Smooth muscle cell (in vitro differentiated cells): ENCODE measurements around the gene RREB1. TPM values are rescaled to one million over a fixed set of nuclear protein-coding genes. Genes with fewer than 3 reads are reported as not detected.

ENCODE experiments used
- DNase-seq: peaks from one replicate; lab custom pipeline; 2025; ENCODE audit not compliant: unreplicated experiment; lab: John Stamatoyannopoulos, UW
- H2AFZ ChIP-seq: fragments of 200-600 bp; sonication (generic); 2 replicates; pipeline ENCODE4 v1.6.0; 2016; ENCODE audit warnings: antibody characterized with exemption, low read depth, mild to moderate bottlenecking
- H3F3A ChIP-seq: fragments of 200-600 bp; sonication (generic); 2 replicates; pipeline ENCODE4 v1.6.0; 2017; ENCODE audit warnings: antibody characterized with exemption, low read depth
- H3K27ac ChIP-seq: fragments of 200-600 bp; sonication (generic); 2 replicates; pipeline ENCODE4 v1.5.1; 2016; ENCODE audit warnings: low read depth, mild to moderate bottlenecking
- H3K27me3 ChIP-seq: fragments of 200-600 bp; sonication (generic); 2 replicates; pipeline ENCODE4 v1.6.1; 2016; ENCODE audit warnings: low read depth, mild to moderate bottlenecking
- H3K36me3 ChIP-seq: fragments of 200-600 bp; sonication (generic); 2 replicates; pipeline ENCODE4 v1.5.1; 2016; ENCODE audit warnings: low read depth
- H3K4me1 ChIP-seq: fragments of 200-600 bp; sonication (generic); 2 replicates; pipeline ENCODE4 v1.5.1; 2016; ENCODE audit warnings: low read depth
- H3K4me2 ChIP-seq: fragments of 200-600 bp; sonication (generic); 2 replicates; pipeline ENCODE4 v1.6.0; 2016; ENCODE audit warnings: mild to moderate bottlenecking
- H3K4me3 ChIP-seq: fragments of 200-600 bp; sonication (generic); 2 replicates; pipeline ENCODE4 v1.5.1; 2016; ENCODE audit warnings: mild to moderate bottlenecking
- H3K79me2 ChIP-seq: fragments of 200-600 bp; sonication (generic); 2 replicates; pipeline ENCODE4 v1.6.0; 2016; ENCODE audit warnings: low read depth, mild to moderate bottlenecking
- H3K9ac ChIP-seq: fragments of 200-600 bp; sonication (generic); 2 replicates; pipeline ENCODE4 v1.6.0; 2016; ENCODE audit warnings: low read depth
- H3K9me3 ChIP-seq: fragments of 200-600 bp; sonication (generic); replicated peaks from 2 replicates; pipeline ENCODE4 v1.5.1; 2016; ENCODE audit warnings: low read depth
- H4K20me1 ChIP-seq: fragments of 200-600 bp; sonication (generic); 2 replicates; pipeline ENCODE4 v1.6.0; 2016; ENCODE audit warnings: low read depth
- CTCF ChIP-seq: fragments of 200-600 bp; sonication (generic); IDR thresholded peaks from 2 replicates; pipeline ENCODE4 v1.5.1; 2017; ENCODE audit warnings: borderline replicate concordance, mild to moderate bottlenecking, antibody characterized with exemption; ENCODE audit not compliant: insufficient read depth, poor library complexity, severe bottlenecking
- WGBS: methylation state at CpG from one replicate; pipeline ENCODE4 v1.1.7; 2016; ENCODE audit warnings: low lambda C conversion rate; 5-methylcytosine and 5-hydroxymethylcytosine counted together
- polyA plus RNA-seq: library from polyadenylated mRNA; unstranded; fragments of >200 nt; fragmentation: Nextera tagmentation; extraction: Ambion mirVana; gene quantifications from 2 replicates; pipeline ENCODE4 v1.2.1, GENCODE V29; 2016
- total RNA-seq: library from RNA; depleted of rRNA; stranded (reverse); fragments of >200 nt; gene quantifications from 2 replicates; pipeline ENCODE4 v1.2.3, GENCODE V29; 2014

RREB1 gene
- total and polyA plus RNA-seq, 2 experiments from 2014 or later: 13.2 to 26.1 TPM

GRCh38 chr6:7077856-7078255 is 29.9 kb upstream of the RREB1 start:
- WGBS: 98% methylated on average over 2 of the region's 2 CpGs
- H3K9ac ChIP-seq: no peak overlapping the region
- DNase-seq: no peak
- no peak overlapping the region for H3K4me3 ChIP-seq
- H3K79me2 ChIP-seq: no peaks in the 10 kb centered on the region
- no peak overlapping the region for H3K27ac ChIP-seq
- no peak overlapping the region for H3K4me2 ChIP-seq
- no peaks in the 10 kb centered on the region for H3K9me3 ChIP-seq
- no peaks in the 10 kb centered on the region for H4K20me1 ChIP-seq
- H3K27me3 ChIP-seq: no peaks in the 10 kb centered on the region
- no peaks in the 10 kb centered on the region for H3K36me3 ChIP-seq
- no peak for TF ChIP-seq CTCF
- no peaks in the 10 kb centered on the region for H3F3A ChIP-seq
- H3K4me1 ChIP-seq: no peaks in the 10 kb centered on the region
- no peak overlapping the region for H2AFZ ChIP-seq

- Histone ChIP-seq H3K79me2 (no peaks in the 10 kb centered on the region), H3K4me3 (no peak overlapping the region), H2AFZ (no peak overlapping the region), H4K20me1 (no peaks in the 10 kb centered on the region), H3F3A (no peaks in the 10 kb centered on the region), H3K9me3 (no peaks in the 10 kb centered on the region), H3K9ac (no peak overlapping the region), H3K4me2 (no peak overlapping the region), H3K27ac (no peak overlapping the region), H3K36me3 (no peaks in the 10 kb centered on the region), H3K4me1 (no peaks in the 10 kb centered on the region), H3K27me3 (no peaks in the 10 kb centered on the region)
- DNase-seq: no peak
- WGBS: 87% methylated on average over 6 of the region's 6 CpGs
- no peak for TF ChIP-seq CTCF
These were observed 28.9 kb upstream of the RREB1 start for GRCh38 chr6:7078856-7079255.

GRCh38 chr6:7080311-7080710 is 27.4 kb upstream of the RREB1 start:
- Histone ChIP-seq H3K27ac (no peak overlapping the region), H2AFZ (no peak overlapping the region), H3K9me3 (no peaks in the 10 kb centered on the region), H3K4me1 (no peaks in the 10 kb centered on the region), H4K20me1 (no peaks in the 10 kb centered on the region), H3K36me3 (no peaks in the 10 kb centered on the region), H3K79me2 (no peaks in the 10 kb centered on the region), H3K27me3 (no peaks in the 10 kb centered on the region), H3F3A (no peaks in the 10 kb centered on the region), H3K4me3 (no peak overlapping the region), H3K9ac (no peak overlapping the region), H3K4me2 (no peak overlapping the region)
- DNase-seq: no peak
- no peak for TF ChIP-seq CTCF
- WGBS: 96% methylated on average over 2 of the region's 2 CpGs

GRCh38 chr6:7085911-7086310 is 21.9 kb upstream of the RREB1 start:
- no peak for DNase-seq
- Histone ChIP-seq H3K9ac (no peak overlapping the region), H3F3A (no peaks in the 10 kb centered on the region), H3K9me3 (no peaks in the 10 kb centered on the region), H2AFZ (no peak overlapping the region), H3K4me1 (peaks cover 5% of the 10 kb centered on the region), H3K79me2 (no peaks in the 10 kb centered on the region), H3K27me3 (no peaks in the 10 kb centered on the region), H4K20me1 (no peaks in the 10 kb centered on the region), H3K4me2 (no peak overlapping the region), H3K27ac (no peak overlapping the region), H3K4me3 (no peak overlapping the region), H3K36me3 (no peaks in the 10 kb centered on the region)
- 95% methylated on average over 1 of the region's 1 CpG for WGBS
- TF ChIP-seq CTCF: no peak
